HG03039 (cell line): ENCODE data around the gene ITGA4.
A peak's percentile ranks its signal among the peaks of the same experiment; 100 is the strongest.

Experiments used
- ATAC-seq: cut with Tn5 transposase; IDR thresholded peaks from one replicate; pipeline ENCODE4 v1.9.1; 2021; ENCODE audit warnings: mild to moderate bottlenecking, moderate library complexity; ENCODE audit not compliant: unreplicated experiment

Gene ITGA4

DNA sequence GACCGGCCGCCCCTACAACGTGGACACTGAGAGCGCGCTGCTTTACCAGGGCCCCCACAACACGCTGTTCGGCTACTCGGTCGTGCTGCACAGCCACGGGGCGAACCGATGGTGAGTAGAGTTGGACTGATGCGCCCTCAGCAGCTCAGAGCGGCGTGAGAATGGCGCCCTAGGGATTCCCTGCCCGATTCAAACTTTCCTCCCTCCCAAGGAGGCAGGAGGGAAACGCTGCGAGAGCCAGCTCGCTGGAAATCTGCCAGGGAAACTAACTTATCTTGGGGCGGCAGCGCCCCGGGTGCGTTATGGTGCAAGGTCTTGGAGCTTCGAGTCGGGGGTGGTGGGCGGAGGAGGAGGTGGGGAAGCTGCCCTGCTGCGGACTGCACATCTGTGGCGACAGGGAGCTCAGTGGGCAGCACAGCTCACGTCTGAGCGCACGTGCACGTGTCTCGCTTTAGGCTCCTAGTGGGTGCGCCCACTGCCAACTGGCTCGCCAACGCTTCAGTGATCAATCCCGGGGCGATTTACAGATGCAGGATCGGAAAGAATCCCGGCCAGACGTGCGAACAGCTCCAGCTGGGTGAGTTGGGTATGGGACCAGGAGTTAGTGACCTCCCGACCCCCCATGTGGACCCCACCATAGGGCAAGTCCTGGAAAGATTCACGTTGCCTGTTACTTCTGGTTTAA lies 697 bp downstream of the ITGA4 start:
- peak; percentile 24 for ATAC-seq

DNA sequence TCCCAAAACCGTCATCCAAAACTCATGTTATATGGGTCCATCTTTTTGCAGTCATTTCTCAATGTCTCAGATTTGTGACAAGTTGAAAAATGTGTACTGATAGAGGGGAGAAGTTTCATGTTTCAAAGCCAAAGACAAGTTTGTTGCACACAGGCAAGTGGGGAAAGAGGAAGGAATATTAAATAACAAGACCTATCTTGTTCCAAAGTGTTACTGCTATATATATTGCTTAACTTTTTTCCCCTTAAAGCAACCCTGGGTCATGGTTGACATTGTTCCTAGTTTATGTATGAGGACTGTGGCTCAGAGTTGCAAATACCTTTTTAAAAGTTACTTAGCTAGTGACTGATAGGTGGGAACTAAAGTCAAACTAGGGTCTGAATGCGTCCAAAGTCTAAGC lies 1.7 kb downstream of the ITGA4 start:
- no peak for ATAC-seq

DNA sequence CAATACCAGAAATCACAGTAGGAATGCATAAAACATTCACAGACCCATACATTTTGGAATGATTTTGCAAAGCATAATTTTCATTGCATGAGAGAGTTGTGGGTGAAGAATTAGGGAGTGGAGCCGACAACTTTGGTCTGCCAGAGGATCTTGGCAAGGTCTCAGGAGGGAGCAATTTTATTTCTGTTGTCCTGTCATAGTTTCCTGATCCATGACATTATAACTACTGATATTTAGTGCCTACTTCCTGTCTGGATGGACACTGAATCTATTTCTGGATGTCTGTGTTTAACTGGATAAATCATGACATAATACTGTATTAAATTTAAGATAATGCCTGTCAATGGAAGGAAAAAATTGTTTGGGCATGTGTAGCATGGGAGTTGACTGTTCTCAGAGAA lies 2.4 kb downstream of the ITGA4 start:
- ATAC-seq = no peak

DNA sequence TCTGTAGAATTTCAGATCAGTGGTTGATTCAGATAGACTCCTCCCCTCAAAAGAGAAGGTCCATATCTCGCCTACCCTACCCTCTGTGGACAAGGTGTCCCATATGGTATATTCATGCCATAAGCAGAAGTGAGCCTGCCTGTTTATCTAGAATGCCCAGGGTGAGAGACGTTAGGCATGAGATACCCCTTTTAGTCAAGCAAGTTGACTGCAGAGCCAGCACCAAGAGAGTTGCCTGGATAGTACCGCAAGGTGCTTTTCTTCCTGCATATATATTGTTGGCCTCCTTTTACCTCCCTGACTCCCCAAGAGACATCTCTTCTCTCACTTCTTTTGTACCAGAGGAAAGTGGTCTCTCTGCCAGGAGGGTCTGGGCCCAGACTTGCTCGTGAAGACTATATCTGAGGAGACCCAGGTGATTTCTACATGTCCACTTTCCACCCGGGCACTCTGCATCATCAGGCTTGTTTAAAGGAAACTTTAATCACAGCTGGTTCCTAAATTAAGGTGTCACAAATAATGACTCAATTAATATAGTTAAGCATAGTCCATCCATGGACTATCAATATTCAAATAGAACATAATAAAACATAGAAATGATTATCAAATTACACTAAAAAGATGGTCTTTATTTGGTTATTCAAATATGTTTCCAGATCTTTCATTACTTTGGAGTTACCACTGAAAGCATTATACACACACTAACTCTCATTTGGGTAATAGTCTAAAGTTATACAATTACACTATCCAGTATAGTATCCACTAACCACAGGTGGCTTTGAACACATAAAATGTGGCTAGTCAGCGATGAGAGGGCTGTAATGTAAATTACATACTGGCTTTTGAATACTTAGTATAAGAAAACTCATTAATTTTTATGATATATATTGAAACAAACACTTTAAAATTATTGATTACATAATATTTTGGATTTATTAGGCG lies 4.1 kb downstream of the ITGA4 start:
- no peak for ATAC-seq

DNA sequence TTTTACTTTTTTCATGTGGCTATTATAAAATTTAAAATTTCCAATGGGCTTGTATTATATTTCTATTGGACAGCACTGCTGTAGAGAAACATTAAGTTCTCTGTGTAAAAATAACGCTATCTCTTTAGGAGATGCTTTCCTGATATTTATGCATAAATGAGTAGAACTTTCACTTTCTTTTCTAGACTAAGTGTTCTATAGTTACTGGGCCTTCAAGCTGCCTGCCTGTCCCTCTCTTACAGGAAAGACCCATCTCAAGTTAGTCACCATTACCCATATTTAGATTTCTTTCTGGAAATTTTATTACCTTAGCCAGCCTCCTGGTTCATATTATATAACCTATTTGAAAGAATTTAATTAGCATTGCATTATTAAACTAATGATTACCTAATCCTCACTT lies 4.8 kb downstream of the ITGA4 start:
- no peak for ATAC-seq

DNA sequence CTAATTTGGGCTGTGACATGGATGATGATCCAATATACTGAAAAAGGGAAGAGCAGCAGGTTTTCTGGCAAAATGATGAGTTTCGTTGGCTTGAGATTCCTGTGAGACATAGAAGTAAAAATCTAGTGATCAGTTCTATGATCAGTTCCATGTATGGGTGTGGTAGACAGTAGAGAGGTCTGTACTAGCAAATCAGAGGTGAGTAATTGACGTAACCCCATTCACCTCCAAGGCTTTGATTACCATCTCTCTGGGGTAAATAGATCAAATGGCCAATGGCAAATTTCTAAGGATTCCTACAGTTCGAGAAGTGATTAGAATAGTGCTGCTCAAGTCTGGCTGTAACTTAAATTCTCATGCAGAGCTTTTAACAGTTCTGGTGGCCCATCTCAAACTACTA lies 6.4 kb downstream of the ITGA4 start:
- ATAC-seq = no peak

DNA sequence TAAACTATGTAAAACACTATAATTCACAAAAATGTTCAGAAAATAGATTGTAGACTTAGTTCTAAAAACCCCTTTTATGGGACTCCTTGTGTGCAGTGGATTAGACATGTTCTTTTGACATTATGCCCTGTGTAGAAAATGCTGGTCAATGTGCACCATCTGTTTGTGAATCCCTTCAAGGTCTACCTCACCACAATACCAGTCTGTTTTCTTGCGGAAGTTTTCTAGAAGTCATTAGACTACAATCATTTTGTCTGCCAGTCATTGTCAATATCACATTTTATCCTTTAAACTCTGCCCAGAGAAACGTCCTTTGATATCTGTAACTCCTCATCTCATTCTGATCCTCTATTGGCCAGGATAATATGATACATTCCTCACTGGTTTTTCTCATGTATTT lies 7.8 kb downstream of the ITGA4 start:
- no peak for ATAC-seq

DNA sequence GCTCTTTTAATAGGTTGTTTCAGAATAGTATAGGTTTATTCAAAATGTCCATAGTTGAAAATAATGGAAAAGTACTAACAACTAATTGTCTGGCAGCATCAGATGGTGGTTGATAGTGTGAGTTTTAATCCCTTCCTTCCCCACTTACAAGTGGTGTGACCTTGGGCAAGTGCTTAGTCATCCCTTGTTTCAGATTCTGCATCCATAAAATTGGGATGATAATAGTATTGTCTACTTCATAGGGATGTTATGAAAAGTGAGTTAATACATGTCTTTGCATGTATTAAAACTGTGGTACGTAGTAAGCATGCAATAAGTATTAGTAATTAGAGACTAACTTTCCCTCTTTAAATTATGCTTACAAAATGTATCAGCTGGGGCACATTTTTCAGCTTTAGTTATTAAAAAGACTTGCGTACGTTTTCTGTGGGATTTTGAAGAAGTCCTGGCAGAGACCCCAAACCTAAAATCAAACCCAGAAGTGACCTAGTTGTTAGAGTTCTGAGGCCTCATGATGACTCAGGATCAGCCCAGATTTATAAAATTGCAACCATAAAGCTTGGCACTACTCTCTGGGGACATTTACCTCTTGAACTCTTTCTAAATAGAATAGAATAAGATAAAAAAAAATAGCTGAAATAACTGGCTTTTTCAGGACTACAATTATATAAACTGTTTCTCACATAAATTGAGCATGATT lies 8.6 kb downstream of the ITGA4 start:
- no peak for ATAC-seq

DNA sequence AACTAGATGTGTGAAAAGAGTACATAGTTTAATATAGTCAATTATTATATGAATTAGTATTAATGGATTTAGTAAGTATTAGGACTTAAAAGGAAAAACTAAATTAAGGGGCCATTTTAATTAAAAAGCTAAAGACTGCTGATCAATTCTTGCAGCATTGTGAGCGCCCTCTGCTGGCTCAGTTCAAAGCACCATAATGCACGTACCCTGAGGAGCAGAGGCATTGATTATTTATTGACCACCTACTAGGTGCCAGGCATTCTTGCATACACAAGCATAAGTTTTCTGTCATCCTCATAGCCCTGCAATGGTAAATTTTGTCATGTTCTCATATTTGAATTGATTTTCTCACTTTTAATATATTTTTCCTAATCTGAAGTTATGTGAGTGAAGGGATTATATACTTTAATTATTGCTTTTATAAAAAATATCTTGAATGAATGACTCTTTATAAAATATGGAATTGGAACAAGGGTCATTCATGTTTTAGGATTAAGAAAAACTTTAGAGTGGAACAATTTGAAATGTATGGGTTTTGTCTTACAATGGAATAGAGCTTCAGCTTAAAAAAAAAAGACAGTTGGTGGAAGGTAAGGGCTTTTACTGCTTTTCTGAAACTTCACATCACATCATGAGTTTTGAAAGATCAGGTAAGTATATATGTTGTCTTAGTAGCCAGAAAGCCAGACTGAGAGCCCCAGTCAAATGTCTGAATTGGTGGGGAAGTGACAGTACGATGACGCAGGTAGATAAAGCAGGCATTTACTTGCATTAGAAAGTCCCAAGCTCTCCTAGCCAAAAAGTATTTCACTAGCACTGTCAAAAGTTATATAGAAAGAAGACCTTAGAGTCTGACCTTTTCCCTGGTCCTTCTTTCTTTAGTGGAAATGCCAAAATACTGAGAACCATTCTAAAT lies 9.7 kb downstream of the ITGA4 start:
- ATAC-seq = no peak

DNA sequence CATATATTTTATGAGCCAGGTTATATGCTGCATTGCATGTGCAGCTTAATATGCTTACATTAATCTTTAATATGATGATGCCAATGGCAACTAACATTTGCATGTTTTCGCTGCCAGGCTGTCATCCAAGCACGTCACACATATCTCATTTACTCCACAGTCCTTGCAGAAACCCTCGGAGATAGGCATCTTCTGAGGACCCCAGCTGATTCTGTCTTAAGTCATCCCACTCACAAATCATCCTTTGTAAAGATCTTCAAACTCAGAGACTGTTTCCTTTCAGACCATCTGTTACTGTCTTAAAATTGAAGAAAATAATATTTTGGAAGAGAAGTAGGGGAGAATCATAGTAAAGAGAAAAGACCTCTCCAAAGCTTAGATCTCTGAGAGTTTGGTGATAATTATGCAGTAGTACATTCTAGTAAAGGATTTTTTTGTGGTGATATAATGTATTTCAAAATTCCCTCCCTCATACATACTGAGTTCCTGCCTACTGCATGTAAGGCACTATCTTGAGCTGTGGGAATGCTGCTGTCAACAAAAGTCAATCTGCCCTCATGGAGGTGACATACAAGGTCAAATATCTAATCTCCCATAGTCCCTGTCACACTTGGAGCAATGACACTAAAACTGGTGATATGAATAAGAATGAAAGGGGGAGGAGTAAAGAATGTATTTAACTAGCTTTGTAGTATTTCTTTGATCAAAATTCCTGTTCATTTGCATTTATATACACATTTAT lies 11.0 kb downstream of the ITGA4 start:
- no peak for ATAC-seq

DNA sequence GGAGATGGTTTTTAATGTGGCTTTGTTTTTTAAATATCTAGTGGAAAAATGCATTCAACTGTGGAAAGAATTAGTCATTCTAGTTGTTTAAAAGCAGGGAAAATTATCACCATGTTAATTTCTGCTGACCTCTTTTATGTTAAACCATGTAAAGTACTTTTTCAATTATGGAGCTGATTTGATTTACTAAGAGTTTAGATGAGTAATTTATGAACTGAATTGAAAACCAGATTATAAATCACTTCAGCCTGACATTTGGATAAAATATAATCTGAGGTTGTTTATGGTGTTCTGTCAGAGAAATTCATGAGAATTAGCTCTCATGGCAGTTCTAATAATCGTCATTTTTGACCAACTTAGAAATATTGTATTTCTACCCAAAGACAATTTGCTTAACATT lies 11.6 kb downstream of the ITGA4 start:
- ATAC-seq = no peak

DNA sequence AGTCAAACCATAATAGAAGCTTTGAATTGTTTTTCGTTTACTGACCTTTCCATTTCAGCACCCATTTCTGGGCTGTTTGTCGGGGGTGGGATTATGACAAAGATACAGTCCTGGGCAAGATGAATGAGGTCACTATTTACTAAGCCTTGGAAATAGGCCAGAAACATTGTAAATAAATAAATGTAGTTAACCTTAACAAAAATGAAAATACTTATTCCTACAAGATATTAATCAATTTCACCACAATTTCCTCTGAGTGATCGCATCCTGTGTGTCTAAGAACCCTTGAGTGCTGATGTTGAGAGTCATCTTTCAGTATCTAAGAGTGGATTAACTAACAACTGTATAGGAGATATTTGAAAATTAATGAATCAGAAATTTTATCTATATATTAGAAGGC lies 14.0 kb downstream of the ITGA4 start:
- ATAC-seq = no peak

DNA sequence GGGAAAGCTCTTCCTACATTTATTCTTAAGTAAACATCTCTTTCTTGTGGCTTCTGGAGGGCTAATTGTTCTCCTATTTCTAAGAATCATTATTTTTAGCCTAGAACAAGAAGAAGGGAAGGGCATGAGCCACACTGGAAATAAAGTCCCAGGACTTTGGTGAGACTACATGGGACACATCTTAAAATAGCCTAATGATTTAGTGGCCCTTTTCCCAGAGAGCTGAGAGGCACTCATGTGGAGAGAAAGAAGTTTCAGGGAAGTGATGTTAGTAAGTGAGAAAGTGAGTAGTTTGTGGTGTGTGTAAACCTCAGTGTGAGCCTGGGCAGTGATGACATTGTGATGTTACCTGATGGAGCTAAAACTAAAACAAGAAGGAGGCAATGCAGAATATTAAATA lies 14.6 kb downstream of the ITGA4 start:
- ATAC-seq = no peak

DNA sequence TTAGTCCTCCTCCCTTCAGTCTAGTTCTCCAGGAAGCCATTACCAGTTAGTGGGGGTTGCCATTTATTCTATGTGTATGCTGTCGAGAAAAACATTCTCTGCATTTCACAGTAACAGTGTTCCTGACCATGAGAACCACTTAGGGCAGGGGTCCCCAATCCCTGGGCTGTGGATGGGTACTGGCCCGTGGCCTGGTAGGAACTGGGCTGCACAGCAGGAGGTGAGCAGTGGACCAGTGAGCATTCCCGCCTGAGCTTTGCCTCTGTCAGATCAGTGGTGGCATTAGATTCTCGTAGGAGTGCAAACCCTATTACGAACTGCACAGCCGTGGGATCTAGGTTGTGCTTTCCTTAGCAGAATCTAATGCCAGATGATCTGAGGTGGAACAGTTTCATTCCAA lies 15.8 kb downstream of the ITGA4 start:
- no peak for ATAC-seq

DNA sequence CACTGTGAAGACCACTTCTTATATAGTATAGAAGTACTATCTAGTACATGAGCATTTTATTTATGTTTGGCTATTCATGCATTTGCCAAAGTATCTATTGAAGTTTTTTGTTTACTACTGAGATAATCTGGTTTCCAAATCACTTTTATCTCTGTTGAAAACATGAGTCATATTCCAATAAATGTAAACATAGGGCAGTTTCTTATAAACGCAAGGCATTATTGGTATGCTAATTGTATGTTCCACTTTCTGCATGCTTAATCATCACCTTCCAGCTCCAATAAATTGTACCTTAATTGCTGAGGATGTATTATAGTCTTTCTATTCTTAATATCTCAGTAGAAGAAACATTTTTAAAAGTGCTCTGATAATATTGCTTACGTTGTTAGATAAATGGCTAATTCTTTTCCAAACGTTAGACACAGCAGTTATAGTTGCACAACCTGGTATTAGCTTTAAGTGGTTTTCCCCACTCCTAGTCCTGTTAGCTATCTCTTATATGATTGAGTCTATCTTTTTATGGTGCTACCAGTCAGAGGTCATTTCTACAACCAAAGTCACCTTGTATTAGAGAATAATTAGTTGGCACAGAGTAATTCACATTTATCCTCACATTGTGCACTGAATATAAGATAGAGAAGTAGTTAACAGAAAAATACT lies 17.2 kb downstream of the ITGA4 start:
- ATAC-seq = no peak

DNA sequence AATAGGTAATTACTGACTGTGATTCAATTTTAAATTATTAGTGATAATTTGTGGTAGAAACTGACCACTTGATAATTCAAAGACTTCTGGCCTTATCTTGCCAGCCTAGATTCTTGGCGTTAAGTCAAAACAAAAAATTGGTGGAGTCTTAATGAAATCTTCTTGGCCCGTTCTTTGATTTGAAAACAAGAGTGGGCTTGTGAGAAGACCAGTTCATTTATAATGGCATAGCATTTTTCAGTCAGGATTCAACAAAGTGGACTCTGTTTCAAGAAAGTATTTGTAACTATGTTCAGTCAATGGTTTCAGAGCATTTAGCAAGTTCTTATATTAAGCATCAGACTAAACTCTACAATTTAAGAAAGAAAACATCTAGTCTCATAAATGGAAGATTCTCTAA lies 26.0 kb downstream of the ITGA4 start:
- no peak for ATAC-seq

DNA sequence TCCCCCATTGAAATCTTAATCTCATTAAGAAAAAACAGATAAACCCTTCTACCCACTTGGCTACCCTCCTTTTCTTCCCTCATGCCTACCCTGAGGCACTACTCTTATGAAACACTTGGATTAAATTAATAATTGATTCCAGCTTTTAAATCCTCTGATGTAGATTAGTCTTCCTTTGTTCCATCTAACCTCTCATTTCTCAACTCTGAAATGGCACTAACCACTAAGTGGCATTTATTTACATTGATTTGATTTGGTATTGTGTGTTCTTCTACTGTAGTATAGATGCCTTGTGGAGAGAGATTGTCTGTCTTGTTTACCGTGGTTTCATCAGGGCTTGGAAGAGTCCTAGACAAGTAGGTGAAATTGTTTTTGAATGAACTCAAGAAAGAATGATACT lies 26.7 kb downstream of the ITGA4 start:
- ATAC-seq = no peak

DNA sequence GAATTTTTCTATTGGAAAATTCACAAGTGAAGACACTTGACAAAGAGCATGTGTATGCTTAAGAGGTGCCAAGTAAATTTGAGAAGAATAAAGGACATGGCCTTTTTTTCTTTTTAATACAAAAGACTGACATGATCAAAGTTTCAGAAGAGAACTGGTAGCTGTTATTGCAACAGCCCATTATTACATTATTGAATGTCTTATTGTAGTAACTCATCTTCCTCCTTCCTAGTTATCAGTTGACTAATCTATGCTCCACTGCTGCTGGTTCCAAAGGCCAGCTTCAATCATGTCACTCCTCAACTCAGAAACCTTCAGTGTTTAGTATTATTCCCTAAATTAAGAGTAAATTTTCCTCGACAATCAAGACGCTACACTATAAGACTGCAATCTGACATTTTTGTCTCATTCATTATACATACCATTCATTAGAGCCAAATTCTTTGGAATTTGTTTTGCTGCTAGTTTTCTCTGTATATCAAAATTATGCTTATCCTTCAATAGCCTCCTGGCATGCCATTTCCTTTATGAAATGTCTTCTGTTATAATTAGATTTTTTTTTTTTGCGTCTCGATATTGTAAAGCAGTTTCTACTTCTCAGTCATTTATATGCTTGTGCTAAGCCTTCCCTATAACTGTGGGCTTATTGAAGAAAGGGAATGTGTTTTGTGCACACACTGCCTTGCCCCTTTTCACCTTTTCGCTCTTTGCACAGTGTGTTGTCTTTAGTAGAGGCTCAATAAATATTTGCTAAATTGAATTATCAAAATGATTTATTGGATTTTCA lies 27.9 kb downstream of the ITGA4 start:
- no peak for ATAC-seq

DNA sequence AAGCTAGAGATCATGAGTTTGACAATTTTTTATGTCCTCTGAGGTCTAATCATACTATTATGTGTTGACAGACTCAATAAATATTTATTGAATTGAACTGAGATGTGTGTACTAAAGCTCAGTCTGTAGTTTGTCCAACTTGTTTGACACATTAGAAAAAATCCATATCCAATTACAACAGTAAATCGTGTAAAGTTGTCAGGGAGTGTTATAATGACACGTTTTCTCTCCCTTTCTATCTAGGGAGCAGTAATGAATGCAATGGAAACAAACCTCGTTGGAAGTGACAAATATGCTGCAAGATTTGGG lies 28.4 kb downstream of the ITGA4 start:
- no peak for ATAC-seq
